ENCODE measurements around the gene FAM222B.

DNA sequence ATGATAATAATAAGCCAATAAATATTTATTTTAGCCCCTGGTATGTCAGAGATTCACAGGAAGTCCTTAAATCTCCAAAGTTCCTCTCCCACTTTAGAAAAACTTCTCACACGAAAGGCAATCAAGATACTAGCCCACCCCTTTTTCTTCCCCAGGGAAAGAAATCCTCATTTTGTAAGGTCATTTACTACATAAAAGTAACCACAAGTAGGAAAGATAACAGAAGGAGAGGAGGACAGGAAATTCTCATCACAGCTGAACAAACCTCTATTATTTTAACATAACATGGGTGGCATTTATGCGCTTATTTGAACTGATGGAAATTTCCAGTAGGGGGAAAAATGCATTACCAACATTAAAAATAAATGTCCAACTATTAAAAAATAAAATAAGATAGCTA, 3.4 kb downstream of the FAM222B start:
- TF ChIP-seq NANOG (IDR thresholded peaks at IDR 0.05; ENCODE audit: borderline replicate concordance) (no peak), CREB1 (CRISPR knock-in tag; IDR thresholded peaks at IDR 0.05; ENCODE audit: low read depth) (no peak), POLR2AphosphoS5 (IDR thresholded peaks at IDR 0.05; ENCODE audit: low read depth) (no peak), EZH2phosphoT487 (IDR thresholded peaks at IDR 0.05; ENCODE audit: unreplicated experiment) (no peak), EZH2 (IDR thresholded peaks at IDR 0.05; ENCODE audit: low read depth, unreplicated experiment) (no peak), JUNB (IDR thresholded peaks at IDR 0.05; ENCODE audit: unreplicated experiment) (no peak), ZNF114 (CRISPR knock-in tag; IDR thresholded peaks at IDR 0.05) (no peak), STAT1 (IDR thresholded peaks at IDR 0.05; ENCODE audit: unreplicated experiment) (no peak)
- TF ChIP-seq, protein P1, sequence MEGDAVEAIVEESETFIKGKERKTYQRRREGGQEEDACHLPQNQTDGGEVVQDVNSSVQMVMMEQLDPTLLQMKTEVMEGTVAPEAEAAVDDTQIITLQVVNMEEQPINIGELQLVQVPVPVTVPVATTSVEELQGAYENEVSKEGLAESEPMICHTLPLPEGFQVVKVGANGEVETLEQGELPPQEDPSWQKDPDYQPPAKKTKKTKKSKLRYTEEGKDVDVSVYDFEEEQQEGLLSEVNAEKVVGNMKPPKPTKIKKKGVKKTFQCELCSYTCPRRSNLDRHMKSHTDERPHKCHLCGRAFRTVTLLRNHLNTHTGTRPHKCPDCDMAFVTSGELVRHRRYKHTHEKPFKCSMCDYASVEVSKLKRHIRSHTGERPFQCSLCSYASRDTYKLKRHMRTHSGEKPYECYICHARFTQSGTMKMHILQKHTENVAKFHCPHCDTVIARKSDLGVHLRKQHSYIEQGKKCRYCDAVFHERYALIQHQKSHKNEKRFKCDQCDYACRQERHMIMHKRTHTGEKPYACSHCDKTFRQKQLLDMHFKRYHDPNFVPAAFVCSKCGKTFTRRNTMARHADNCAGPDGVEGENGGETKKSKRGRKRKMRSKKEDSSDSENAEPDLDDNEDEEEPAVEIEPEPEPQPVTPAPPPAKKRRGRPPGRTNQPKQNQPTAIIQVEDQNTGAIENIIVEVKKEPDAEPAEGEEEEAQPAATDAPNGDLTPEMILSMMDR (conservative IDR thresholded peaks at IDR 0.05; ENCODE audit: low read depth in 2 of 2): no peak
- TF ChIP-seq, protein P2, sequence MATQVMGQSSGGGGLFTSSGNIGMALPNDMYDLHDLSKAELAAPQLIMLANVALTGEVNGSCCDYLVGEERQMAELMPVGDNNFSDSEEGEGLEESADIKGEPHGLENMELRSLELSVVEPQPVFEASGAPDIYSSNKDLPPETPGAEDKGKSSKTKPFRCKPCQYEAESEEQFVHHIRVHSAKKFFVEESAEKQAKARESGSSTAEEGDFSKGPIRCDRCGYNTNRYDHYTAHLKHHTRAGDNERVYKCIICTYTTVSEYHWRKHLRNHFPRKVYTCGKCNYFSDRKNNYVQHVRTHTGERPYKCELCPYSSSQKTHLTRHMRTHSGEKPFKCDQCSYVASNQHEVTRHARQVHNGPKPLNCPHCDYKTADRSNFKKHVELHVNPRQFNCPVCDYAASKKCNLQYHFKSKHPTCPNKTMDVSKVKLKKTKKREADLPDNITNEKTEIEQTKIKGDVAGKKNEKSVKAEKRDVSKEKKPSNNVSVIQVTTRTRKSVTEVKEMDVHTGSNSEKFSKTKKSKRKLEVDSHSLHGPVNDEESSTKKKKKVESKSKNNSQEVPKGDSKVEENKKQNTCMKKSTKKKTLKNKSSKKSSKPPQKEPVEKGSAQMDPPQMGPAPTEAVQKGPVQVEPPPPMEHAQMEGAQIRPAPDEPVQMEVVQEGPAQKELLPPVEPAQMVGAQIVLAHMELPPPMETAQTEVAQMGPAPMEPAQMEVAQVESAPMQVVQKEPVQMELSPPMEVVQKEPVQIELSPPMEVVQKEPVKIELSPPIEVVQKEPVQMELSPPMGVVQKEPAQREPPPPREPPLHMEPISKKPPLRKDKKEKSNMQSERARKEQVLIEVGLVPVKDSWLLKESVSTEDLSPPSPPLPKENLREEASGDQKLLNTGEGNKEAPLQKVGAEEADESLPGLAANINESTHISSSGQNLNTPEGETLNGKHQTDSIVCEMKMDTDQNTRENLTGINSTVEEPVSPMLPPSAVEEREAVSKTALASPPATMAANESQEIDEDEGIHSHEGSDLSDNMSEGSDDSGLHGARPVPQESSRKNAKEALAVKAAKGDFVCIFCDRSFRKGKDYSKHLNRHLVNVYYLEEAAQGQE (IDR thresholded peaks at IDR 0.05; ENCODE audit: unreplicated experiment): no peak
- TF ChIP-seq, protein P3, sequence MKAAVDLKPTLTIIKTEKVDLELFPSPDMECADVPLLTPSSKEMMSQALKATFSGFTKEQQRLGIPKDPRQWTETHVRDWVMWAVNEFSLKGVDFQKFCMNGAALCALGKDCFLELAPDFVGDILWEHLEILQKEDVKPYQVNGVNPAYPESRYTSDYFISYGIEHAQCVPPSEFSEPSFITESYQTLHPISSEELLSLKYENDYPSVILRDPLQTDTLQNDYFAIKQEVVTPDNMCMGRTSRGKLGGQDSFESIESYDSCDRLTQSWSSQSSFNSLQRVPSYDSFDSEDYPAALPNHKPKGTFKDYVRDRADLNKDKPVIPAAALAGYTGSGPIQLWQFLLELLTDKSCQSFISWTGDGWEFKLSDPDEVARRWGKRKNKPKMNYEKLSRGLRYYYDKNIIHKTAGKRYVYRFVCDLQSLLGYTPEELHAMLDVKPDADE (IDR thresholded peaks at IDR 0.05): no peak
